Skeletal muscle satellite cell (primary cell): ENCODE measurements around the gene TMEM220.
A peak's percentile ranks its signal among the peaks of the same experiment; 100 is the strongest.

Experiments used
- H3K27me3 ChIP-seq: 2 replicates; pipeline ENCODE4 v1.7.0; 2013; ENCODE audit warnings: low read length; ENCODE audit not compliant: control insufficient read depth, insufficient read depth
- H3K36me3 ChIP-seq: 2 replicates; pipeline ENCODE4 v1.7.0; 2013; ENCODE audit warnings: mild to moderate bottlenecking, control low read depth, low read length; ENCODE audit not compliant: insufficient read depth
- H3K4me1 ChIP-seq: 2 replicates; pipeline ENCODE4 v1.7.0; 2013; ENCODE audit warnings: low read length; ENCODE audit not compliant: control insufficient read depth, insufficient read depth
- H3K4me2 ChIP-seq: 2 replicates; pipeline ENCODE4 v1.7.0; 2013; ENCODE audit warnings: mild to moderate bottlenecking, low read length
- H3K4me3 ChIP-seq: 2 replicates; pipeline ENCODE4 v1.7.0; 2013; ENCODE audit warnings: low read length
- H3K9ac ChIP-seq: 2 replicates; pipeline ENCODE4 v1.7.0; 2013; ENCODE audit warnings: mild to moderate bottlenecking, low read depth, low read length, moderate library complexity
- H3K9me3 ChIP-seq: replicated peaks from 2 replicates; pipeline ENCODE4 v1.7.0; 2013; ENCODE audit warnings: mild to moderate bottlenecking, control low read depth, low read length

The TMEM220 gene

DNA sequence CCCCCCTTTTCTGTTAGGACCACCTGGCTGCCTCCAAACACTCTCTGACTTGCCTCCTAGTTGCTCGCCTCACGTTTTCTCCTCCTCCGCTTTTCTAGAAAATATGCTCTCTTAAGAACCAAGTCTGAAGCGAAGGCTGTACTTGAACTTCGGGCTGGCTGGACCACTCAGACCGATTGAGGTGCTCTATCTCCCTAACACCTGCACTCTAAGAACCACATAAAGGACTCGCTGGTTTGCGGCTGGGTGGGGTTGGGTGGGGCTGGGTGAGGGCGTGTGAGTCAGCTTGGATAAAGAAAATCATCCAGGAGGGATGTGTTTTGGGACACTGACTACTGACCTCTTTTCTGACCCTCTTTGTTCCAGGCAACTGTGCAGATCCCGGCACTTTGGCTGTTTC lies 22.9 kb upstream of the TMEM220 start:
- Histone ChIP-seq H3K27me3 (peaks cover 7% of the 10 kb centered on the region), H3K4me2 (no peak overlapping the region), H3K9me3 (no peaks in the 10 kb centered on the region), H3K9ac (no peak overlapping the region), H3K4me1 (no peaks in the 10 kb centered on the region), H3K36me3 (no peaks in the 10 kb centered on the region), H3K4me3 (no peak overlapping the region)

DNA sequence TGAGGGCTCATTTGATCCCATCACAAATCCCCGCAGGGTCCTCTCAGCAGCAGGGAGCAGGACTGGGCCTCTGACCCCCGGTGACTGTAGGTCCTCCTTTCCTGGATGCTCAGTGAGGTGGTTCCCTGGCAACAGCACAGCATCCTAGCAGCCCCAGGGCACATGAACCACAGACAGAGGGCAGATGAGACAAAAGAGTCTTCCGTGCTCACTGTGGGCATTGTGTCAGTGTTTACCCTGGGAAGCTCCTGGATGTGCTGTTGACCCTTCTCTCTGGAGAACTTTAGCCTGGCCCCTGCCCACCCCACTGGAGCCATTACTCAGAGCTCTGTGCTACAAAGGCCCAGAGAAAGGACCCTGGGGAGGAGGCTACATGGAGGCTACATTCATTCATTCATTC lies 21.7 kb upstream of the TMEM220 start:
- Histone ChIP-seq H3K27me3 (peaks cover 7% of the 10 kb centered on the region), H3K9me3 (no peaks in the 10 kb centered on the region), H3K9ac (no peak overlapping the region), H3K4me3 (no peak overlapping the region), H3K36me3 (no peaks in the 10 kb centered on the region), H3K4me1 (no peaks in the 10 kb centered on the region), H3K4me2 (no peak overlapping the region)

DNA sequence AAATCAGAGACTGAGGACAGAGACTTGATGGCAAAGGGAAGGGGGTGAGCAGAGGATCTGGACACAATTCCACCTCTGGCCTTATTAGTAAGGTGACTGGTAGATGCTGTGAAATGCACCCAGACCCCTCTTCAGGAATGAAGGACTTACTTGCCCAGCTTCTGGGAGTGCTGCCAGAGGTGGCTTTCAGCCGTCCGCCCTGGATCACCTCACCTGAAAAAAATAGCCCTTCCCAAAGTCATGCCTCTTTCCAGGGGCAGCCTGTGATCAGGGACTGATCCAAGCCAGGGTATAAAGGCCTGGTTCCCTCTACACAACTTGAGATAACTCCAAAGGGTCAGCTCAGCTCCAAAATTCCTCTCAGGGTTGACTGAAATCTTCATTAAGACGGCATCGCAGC lies 20.4 kb upstream of the TMEM220 start:
- H3K9me3 ChIP-seq: no peaks in the 10 kb centered on the region
- H3K4me3 ChIP-seq: no peak overlapping the region
- no peak overlapping the region for H3K9ac ChIP-seq
- no peaks in the 10 kb centered on the region for H3K4me1 ChIP-seq
- H3K36me3 ChIP-seq: no peaks in the 10 kb centered on the region
- no peak overlapping the region for H3K4me2 ChIP-seq
- peaks cover 7% of the 10 kb centered on the region for H3K27me3 ChIP-seq

DNA sequence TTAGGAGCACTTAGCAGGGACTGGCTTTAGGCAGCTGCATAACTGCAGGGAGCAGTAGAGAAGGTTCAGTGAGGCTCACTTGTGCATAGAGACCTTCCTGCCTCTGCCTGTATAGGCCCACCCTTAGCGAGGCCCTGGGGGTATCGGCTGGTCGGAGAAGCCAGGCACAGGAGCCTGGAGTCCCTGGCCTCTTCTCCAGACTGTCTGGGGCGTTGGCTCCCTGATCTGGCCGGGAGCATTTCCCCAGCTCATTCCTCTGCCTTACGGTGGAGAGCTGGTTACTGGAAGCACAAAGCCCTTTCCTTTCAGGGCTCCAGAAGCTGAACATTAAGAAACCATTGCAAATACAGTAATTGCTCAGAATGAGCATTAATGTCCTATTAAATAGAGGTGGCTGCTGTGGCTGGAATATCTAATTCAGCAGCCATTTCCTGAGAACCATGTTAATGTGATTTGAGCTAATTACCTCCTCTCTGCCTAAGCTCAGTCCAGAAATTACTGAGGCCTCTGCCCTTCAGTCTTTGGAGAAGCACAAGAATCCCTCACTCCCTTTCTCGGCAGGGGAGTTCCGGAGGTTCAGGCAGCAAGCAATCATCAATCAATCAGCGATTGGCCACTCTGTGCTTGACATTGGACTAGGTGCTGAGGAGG lies 18.8 kb upstream of the TMEM220 start:
- Histone ChIP-seq H3K4me3 (no peak overlapping the region), H3K9me3 (no peaks in the 10 kb centered on the region), H3K27me3 (peaks cover 7% of the 10 kb centered on the region), H3K4me1 (no peaks in the 10 kb centered on the region), H3K36me3 (no peaks in the 10 kb centered on the region), H3K4me2 (no peak overlapping the region), H3K9ac (no peak overlapping the region)

DNA sequence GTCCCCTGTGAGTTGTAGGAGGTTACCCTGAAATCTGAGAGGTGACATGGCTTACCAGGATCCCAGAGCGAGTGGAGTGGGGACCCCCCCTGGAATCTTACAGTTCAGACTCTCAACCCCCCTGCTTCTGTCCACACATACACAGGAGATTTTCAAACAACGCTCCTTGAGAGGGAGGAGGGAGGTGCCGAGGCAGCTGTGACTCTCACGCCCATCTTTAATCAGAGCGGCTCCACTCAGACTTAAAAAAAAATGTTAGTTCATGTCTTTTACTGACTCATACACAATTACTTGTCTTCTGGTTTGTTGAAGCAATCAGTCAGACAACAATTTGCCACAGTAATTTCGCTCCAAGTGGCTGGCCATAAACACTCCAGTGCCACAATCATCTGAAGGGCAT lies 15.4 kb upstream of the TMEM220 start:
- H3K27me3 ChIP-seq: peaks cover 15% of the 10 kb centered on the region
- no peak overlapping the region for H3K9ac ChIP-seq
- no peaks in the 10 kb centered on the region for H3K36me3 ChIP-seq
- H3K4me2 ChIP-seq: peak overlapping the region; percentile 1
- no peak overlapping the region for H3K4me3 ChIP-seq
- no peaks in the 10 kb centered on the region for H3K9me3 ChIP-seq
- no peaks in the 10 kb centered on the region for H3K4me1 ChIP-seq

DNA sequence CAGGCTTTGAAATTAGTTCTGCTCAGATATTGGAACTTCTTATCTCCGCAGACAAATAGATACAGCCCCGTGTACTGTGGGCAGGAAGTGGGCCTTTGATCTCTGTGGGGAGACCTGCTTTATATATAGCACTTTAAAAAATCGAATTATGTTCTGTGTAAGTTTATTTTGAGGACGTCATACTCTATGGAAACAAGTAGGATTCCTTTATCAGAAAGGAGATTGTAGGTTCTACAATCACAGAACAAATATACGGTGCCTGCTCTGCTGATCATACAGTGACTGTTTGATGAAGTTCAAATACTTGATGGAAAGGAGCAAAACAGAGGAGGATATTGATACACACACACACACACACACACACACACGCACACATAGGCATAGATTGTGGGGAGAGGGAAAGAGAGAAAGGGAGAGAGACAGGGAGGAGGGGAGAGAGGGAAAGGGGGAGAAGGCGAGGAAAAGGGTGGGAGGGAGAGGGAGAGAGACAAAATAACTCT lies 14.7 kb upstream of the TMEM220 start:
- H3K9ac ChIP-seq: no peak overlapping the region
- H3K36me3 ChIP-seq: no peaks in the 10 kb centered on the region
- H3K27me3 ChIP-seq: peaks cover 15% of the 10 kb centered on the region
- no peak overlapping the region for H3K4me2 ChIP-seq
- H3K4me1 ChIP-seq: no peaks in the 10 kb centered on the region
- no peak overlapping the region for H3K4me3 ChIP-seq
- H3K9me3 ChIP-seq: no peaks in the 10 kb centered on the region

DNA sequence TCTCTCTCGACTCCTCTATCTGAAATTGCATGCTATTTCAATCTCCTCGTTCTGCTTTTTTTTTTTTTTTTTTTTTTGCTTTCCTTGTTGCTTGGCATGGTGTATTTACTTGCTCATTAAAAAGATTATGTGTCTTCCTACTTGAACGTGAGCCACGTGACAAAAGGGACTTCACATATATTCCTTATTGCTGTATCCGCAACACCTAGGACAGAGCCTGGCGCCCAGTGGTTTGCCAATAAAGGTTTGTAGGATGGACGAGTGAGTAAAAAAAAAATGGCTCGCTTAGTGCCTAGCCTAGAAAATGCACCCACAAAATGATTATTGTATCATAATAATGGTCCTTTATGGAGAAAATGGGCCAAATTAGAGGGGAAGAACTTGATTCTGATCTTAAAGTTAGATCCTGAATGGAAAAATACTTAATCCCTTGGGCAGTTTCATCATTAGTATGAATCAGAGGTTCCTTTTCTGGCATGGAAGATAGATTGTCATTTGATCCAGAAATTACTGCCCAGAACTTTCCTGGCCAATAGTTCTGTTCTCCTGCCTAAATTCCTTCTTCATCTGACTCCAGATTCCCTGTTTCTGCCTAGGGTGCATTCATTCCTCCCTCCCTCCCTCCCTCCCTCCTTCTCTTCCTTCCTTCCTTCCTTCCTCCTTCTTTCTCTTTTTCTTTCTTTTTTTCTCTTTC lies 13.6 kb upstream of the TMEM220 start:
- no peak overlapping the region for H3K4me2 ChIP-seq
- peaks cover 15% of the 10 kb centered on the region for H3K27me3 ChIP-seq
- no peak overlapping the region for H3K4me3 ChIP-seq
- no peak overlapping the region for H3K9ac ChIP-seq
- no peaks in the 10 kb centered on the region for H3K4me1 ChIP-seq
- H3K36me3 ChIP-seq: no peaks in the 10 kb centered on the region
- H3K9me3 ChIP-seq: no peaks in the 10 kb centered on the region

DNA sequence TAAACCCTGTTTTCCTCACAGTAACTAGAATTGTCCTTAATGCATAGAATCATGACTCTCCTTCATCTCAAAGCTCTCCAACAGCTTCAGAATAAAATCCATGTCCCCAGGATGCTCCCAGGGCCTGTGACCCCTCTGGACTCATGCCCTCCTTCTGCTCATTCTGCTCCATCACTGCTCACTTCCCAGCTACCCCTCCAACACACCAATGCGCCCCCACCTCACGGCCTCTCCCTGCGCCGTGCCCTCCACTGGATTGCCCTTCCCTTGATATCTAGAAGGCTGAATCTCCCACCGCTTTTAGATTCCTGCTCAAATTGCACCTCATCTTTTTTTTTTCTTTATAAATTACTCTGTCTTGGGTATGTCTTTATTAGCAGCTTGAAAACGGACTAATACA lies 12.6 kb upstream of the TMEM220 start:
- H3K36me3 ChIP-seq: no peaks in the 10 kb centered on the region
- no peaks in the 10 kb centered on the region for H3K4me1 ChIP-seq
- H3K4me3 ChIP-seq: no peak overlapping the region
- H3K27me3 ChIP-seq: peaks cover 17% of the 10 kb centered on the region
- H3K9me3 ChIP-seq: no peaks in the 10 kb centered on the region
- no peak overlapping the region for H3K9ac ChIP-seq
- no peak overlapping the region for H3K4me2 ChIP-seq

DNA sequence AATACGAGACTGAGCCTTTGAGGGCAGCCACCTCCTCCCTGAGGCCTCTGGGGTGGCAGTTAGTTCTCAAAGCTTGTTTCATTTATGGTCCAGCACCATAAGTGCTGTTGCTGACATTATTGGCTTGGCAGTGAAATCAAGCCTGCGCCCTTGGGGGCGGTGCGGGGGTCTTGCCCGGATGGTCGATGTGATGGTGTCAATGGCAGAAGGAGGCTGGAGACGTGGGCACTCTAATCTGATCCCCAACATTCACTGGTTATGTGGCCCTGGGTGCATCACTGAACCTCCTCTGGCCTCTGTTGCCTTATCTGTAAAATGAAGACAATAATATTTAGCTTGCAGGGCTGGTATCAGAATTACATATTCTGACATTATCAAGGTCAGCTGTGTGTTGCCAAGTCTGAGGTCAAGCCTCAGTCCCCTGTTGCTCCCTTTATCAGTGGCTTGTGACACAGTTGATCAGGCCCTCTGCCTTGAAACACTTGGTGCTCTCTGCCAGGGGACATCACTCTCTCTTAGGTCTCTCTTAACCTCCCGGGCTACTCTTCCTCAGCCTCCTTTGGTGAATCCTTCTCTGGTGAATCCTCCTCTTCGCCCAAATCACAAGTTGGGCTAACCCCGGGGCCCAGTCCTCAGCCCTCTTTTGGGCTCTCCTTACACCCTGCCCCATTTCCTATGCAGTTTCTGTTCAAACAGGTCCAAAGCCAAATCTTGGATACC lies 11.8 kb upstream of the TMEM220 start:
- Histone ChIP-seq H3K4me2 (no peak overlapping the region), H3K9ac (no peak overlapping the region), H3K4me3 (no peak overlapping the region), H3K4me1 (no peaks in the 10 kb centered on the region), H3K27me3 (peaks cover 17% of the 10 kb centered on the region), H3K36me3 (no peaks in the 10 kb centered on the region), H3K9me3 (no peaks in the 10 kb centered on the region)

DNA sequence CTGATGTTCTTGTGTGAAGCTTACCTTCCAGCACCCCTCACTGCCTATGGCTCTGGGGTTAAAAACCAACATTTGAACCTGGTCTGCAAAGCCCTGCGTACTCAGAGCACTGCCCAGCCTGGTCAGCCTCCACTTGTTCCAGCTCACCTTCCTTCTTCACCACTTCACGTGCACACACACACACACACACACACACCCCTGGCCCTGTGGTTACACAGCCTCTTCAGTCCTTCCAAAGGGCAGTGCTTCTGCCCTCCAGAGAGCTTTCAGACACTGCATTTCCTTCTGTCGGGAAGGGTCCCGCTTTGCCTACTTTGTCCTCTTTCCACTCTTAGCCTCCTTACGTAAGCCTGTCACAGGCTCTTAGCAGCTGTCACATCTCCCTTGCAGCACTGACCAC lies 9.6 kb upstream of the TMEM220 start:
- no peak overlapping the region for H3K4me2 ChIP-seq

DNA sequence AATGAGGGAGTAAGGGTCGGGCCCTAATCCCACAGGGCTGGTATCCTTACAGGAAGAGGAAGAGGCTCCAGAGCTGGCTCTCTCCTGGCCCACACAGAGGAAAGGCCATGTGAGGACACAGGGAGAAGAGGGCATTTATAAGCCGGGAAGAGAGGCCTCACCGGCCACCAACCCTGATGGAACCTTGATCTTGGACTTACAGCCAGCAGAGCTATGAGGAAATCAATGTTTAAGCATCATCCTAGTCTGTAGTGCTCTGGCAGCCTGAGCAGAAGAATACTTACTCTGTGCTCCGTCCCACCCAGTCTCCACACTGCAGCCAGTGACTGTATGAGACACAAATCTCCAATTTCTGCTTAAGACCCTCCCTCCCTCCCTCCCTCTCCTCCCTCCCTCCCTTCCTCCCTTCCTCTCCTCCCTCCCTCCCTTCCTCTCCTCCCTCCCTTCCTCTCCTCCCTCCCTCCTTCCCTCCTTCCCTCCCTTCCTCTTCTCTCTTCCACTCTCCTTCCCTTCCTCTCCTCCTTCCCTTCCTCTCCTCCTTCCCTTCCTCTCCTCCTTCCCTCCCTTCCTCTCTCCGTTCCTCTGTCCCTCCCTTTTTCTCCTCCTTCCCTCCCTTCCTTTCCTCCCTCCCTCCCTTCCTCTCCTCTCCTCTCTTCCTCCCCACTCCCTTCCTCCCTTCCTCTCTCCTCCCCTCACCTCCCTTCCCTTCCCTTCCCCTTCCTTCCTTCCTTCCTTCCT lies 8.9 kb upstream of the TMEM220 start:
- H3K4me1 ChIP-seq: no peaks in the 10 kb centered on the region
- no peak overlapping the region for H3K4me2 ChIP-seq
- no peak overlapping the region for H3K9ac ChIP-seq
- no peaks in the 10 kb centered on the region for H3K36me3 ChIP-seq
- H3K9me3 ChIP-seq: no peaks in the 10 kb centered on the region
- peaks cover 17% of the 10 kb centered on the region for H3K27me3 ChIP-seq
- H3K4me3 ChIP-seq: no peak overlapping the region

More for the DNA sequence above, 9.6 kb upstream of the TMEM220 start:
- H3K4me1 ChIP-seq: no peaks in the 10 kb centered on the region
- H3K4me3 ChIP-seq: no peak overlapping the region
- H3K36me3 ChIP-seq: no peaks in the 10 kb centered on the region
- H3K9ac ChIP-seq: no peak overlapping the region
- H3K27me3 ChIP-seq: peaks cover 17% of the 10 kb centered on the region
- no peaks in the 10 kb centered on the region for H3K9me3 ChIP-seq
